Measurements from ENCODE around the gene NPHP4.

NPHP4 gene

DNA sequence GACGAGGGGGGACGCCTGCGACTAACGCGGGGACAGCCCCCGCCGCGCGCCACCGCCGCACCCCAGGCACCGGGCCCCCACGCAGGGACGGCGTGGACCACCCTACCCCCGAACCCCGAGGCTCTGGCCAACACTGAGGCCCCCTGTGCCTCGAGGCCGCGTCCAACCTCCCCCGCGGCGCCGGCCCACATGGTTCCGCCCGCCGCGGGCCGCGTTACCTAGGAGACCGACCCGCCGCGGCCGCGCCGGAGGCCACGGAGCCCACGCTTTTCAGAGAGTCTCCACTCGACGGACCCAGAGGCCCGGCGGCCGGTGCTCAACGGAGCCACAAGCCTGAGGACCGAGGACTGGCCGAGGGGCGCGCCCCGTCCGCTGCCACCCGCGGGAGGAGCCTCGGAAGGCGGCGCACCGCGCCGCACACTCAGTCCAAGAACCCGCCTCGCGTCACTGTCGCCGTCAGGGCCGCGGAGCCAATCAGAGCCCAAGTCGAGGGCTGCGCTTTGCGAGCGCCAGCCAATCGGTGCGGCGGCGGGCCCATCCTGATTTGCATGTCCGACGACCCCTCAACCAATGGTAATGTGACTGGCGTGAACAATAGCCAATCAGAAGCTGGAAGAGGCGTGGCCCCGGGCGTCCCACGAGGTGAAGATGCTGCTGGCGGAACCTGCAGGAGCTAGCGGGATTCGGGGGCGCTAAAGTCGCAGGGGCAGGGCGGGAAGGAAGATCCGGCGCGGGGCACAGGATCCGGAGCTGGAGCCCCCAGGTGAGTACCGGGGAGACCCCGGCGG, at the start of gene NPHP4:
TSS of gene NPHP4 (minus strand) at position 400 of the 788 bp plus-strand sequence. CDS start 6,136 bp downstream, outside the sequence.
- in situ Hi-C loops (cut with MboI; ENCODE audit: low sequenced_read_pairs): no loop called here

DNA sequence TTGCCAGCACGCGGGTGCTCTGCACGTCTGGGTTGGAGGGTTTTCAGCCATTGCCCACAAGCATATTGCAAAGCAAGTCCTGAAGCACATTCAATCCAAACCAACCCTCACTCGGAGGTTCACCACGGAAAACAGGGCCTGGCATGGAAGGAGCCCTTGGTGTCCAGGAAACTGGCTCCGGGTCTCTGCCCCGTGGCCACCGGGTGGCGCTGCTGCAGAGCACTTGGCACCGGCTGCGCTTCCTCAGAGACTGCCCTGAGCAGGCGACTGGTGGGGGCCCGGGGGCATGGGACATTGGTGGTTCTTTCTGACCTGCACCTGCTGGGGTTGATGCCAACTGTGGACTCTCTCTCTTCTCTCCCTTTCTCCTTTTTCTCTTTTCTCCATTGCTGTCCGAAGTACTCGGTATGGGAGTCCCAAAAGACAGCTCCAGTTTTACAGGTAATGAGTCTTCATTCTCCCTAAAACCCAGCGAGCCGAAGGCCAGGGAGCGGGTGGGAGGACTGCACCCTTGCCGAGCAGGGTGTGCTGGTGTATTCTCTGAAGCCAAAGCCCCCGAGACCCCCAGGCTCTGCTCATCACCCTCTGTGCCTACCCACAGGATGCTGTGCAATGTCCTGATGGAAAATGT, 49.3 kb upstream of the NPHP4 start:
- in situ Hi-C loops (cut with MboI; ENCODE audit: low sequenced_read_pairs): no loop called here

DNA sequence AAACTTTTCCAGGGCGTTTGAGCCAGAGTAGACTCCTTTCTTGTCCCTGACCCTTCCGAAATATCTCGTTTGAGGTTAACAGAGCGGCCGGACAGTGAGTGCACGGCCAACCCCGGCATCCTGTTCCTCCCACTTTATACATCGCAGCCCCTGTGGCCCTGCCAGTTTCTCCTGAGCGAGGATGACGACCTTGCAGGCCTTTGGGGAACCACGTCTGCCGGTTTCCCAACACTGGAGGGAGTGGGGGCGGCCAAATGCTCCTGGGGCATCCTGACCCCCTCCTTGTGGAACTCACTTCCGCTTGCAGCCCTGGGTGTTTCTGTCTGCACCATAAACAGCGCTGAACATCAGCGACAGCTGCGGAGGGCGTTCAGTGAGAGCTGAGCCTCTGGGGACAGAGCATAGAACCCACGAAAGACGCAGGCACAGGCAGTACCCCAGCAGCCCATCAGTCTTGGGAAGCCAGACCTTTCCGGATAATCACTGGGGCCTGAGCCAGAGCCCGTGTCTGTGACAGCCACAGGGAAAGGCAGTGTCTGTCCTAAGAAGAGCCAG, 48.7 kb upstream of the NPHP4 start:
- in situ Hi-C loops (cut with MboI; ENCODE audit: low sequenced_read_pairs): no loop called here

DNA sequence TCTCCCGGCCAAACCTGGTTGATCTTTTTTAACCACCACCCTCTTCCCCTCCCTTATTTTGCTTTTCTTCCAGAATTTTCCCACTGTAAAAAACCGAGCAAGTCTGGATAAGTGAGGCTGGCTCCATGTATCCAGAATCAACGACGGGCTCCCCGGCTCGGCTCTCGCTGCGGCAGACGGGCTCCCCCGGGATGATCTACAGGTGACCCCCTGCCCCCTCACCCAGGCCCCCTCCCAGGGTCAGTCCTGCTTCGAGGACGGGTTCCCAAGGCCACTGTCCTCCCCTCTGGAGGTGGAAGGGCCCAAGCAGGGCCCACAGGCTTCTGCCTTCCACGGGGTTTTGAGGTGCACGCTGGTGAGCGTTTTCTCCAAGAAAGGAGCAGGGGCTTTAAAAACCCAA, 48.2 kb upstream of the NPHP4 start:
- in situ Hi-C loops (cut with MboI; ENCODE audit: low sequenced_read_pairs): no loop called here

DNA sequence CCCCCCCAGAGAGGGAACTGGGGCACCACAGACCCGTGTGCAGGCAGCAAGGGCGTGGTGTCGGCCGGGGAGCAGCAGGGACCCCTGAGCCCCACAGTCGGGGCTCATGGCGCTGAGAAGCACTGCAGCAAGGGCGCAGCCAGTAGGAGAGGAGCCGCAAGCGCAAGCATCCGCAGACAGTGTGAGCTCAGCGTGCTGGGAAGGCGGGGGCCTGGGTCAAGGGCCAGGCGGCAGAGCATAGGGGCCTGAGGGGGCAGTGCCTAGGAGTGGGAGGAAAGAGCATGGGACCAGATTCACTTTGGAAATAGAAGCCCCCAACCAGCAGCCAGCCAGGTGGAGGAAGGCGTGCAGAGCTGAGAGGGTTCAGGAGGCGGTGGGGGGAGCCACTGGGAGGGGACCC, 46.8 kb upstream of the NPHP4 start:
- in situ Hi-C loops (cut with MboI; ENCODE audit: low sequenced_read_pairs): no loop called here

DNA sequence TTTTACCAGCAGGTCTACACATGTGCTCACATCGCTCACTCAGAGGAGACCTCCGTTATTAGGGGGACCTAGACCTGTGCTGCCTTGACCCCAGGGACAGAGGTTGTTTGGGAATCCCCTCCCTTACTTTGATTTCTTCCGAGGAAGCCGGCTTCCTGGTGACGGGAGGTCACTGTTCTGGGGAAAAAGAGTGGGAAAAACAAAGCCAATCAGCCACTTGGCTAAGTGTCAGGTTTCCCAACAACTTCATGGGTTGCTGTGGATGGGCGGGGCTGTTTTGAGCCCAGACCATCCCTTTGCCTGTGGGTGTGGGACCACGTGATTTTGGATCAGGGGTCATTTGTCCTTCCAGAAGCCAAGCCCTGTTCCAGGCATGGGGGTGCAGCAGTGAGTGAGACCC, 46.4 kb upstream of the NPHP4 start:
- in situ Hi-C loops (cut with MboI; ENCODE audit: low sequenced_read_pairs): no loop called here

DNA sequence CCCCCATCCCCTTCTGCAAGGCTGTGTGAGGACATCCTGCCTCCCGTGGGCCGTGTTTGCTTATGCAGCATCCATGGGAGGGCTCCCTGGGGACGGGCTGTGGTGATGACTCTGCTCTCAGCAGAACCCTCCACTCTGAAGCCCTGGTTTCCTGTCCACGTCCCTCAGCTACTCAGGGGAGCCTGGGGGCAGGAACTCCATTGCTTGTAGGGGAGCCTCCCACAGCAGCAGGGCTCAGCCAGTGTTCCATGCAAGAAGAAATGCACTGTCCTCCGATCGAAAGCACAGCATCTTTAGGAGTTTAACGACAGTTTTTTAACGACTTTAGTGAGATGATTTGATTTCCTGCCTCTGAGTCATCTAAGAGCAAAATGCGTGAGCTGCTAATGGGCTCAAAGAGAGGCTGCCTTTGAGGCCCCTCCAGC, 45.1 kb upstream of the NPHP4 start:
- in situ Hi-C loops (cut with MboI; ENCODE audit: low sequenced_read_pairs): no loop called here

DNA sequence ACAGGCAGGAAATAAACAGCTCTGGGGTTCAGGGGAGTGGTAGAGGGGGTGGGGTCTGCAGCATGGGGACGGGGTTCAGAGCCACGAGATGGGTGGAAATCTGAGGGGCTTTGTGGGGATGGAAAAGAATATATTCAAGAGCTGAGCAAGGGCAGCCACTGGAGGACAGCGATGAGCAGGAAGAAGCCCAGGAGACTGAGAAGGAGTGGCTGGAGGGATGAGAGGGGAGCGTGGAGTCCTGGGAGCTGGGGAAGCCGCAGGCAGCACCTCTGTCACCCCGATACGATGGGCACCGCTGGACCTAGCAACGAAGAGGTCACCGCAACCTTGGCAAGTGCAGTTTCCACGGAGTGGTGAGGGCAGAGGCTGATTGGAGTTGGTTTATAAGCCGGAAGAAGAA, 43.5 kb upstream of the NPHP4 start:
- in situ Hi-C loops (cut with MboI; ENCODE audit: low sequenced_read_pairs): no loop called here

DNA sequence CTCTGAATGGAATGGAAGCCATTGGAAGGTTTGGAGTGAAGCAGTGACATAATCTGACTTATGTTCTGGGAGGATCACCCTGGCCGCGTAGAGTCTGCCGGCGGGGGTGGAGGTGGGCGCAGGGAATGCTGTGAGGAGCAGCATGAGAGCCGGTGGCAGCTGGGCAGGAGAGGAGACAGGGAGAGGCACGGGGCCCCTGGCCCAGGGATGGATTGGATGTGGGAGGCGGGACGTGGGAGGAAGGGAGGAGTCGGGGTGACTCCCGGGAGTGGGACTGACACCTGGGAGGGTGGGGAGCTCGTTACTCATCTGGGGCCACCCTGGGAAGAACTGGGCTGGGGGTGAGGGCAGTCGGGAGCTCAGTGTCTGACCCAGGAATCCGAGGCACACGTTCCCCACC, 43.1 kb upstream of the NPHP4 start:
- in situ Hi-C loops (cut with MboI; ENCODE audit: low sequenced_read_pairs): no loop called here

DNA sequence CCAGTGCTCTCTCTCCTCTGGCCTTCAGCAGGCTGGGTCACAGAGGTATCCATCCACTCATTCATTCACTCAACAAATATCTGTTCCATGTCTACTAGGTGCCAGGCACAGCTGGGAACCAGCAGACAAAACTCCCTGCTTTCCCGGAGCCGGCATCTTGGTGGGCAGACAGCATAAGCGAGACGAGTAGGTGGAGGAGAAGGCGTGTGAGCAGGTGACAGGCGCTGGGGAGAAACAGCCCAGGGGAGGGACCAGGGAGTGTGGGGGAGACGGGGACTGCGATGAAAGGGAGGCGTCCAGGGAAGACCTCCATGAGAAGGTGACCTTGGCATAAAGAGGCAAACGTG, 42.5 kb upstream of the NPHP4 start:
- in situ Hi-C loops (cut with MboI; ENCODE audit: low sequenced_read_pairs): no loop called here

DNA sequence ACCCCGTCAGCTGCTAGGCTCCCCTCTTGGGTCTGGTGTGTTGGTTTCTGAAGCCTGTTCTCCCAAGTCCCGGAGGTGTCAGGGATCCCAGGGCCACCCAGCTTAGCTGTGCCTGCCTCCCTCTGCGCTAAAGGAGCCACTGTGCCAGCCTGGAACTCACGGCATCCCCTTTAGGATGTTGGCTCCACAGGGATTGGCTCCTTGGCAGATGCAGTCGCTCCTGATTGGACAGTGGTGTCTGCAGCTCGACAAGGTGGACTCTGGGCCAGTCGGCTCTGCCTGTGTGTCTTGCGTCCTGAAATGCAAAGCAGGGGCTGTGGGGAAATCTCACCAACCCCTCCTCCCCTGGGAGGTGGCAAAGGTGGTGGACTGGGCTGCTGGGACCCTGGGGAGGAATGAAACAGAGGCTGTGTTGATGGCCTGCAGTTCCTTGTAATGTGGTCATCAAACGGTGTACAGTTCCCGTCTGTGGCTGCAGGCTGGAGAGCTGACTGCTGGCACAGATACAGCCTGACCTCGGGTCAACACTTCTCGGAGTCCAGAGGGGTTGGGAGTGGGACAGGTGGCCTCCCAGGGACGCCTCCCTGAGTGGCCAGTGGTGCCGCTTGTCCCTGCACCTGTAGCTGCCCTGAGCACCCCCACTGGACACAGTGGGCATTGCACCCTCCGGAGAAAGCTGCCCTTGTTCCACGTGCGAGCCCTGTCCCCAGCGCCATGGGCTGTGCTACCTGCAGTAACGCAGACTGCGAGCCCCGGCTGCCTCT, 41.9 kb upstream of the NPHP4 start:
- in situ Hi-C loops (cut with MboI; ENCODE audit: low sequenced_read_pairs): no loop called here

DNA sequence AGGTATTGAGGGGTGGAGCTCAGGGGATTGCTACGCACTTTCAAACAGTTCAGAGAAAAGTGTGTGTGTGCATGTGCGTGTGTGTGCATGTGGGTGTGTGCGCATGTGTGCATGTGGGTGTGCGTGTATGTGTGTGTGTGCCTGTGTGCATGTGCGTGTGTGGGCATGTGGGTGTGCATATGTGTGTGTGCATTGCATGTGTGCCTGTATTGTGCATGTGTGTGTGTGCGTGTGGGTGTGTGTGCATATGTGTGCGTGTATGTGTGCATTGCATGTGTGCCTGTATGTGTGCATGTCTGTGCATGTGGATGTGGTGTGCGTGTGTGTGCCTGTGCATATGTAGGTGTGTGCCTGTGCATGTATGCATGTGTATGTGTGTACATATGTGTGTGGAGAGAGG, 40.9 kb upstream of the NPHP4 start:
- in situ Hi-C loops (cut with MboI; ENCODE audit: low sequenced_read_pairs): no loop called here

DNA sequence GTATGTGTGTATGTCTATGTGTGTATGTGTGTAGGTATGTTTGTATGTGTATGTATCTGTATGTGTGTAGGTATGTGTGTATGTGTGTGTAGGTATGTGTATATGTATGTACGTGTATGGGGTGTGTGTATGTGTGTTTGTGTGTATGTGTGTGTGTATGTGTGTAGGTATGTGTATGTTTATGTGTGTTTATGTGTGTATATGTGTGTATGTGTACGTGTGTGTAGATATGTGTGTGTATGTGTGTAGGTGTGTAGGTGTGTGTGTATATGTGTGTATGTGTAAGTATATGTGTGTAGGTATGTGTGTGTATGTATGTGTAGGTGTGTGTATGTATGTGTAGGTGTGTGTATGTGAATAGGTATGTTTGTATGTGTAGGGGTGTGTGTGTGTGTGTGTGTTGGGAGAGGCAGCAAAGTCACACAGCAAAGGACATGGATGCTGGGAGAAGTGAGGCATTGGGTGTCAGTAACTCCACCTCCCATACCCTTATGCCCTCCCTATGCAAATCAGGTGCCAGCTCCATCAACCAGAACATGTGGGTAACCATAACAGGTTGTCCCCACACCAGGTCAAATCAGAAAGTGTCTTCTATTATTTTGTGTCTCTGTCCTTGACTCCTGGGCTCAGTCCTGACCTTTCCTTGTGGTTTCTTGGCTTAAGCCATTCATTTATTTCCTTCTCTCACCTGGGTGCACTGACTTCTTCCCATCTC, 38.5 kb upstream of the NPHP4 start:
- in situ Hi-C loops (cut with MboI; ENCODE audit: low sequenced_read_pairs): no loop called here

DNA sequence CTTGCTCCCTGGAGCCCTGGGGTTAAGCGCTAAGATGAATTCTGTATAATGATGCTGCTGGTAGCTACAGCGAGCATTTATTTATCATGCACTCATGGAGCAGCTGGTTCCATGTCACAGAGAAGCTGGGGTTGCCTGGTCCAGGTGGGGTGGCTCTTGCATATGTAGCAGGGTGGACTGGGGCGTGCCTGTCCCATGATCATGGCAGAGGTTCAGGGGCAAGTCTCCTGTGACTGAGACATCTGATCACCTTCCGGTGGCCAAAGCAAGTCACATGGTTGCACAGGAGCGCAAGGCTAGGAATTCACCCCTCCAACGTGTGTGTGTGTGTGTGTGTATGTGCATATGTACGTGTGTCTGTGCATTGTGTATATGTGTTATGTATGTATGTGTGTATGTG, 37.9 kb upstream of the NPHP4 start:
- in situ Hi-C loops (cut with MboI; ENCODE audit: low sequenced_read_pairs): no loop called here

DNA sequence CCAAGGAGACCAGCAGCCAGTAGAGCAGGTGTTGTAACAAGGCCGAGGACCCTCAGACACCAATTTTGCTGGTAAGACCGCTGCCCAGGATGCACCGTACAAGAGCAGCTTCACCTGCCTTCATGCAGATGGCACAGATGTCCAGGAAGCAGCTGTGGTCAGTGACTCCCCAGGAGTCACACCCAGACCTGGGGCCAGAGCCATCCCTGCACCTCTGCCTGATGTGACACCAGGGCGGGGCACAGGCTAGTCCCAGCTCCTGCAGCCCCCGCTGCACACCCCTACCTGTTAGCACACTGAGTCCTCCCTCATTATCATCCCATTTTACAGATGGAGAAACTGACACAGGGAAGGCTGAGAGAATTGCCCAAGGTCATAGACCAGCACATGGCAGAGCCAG, 37.1 kb upstream of the NPHP4 start:
- in situ Hi-C loops (cut with MboI; ENCODE audit: low sequenced_read_pairs): no loop called here

DNA sequence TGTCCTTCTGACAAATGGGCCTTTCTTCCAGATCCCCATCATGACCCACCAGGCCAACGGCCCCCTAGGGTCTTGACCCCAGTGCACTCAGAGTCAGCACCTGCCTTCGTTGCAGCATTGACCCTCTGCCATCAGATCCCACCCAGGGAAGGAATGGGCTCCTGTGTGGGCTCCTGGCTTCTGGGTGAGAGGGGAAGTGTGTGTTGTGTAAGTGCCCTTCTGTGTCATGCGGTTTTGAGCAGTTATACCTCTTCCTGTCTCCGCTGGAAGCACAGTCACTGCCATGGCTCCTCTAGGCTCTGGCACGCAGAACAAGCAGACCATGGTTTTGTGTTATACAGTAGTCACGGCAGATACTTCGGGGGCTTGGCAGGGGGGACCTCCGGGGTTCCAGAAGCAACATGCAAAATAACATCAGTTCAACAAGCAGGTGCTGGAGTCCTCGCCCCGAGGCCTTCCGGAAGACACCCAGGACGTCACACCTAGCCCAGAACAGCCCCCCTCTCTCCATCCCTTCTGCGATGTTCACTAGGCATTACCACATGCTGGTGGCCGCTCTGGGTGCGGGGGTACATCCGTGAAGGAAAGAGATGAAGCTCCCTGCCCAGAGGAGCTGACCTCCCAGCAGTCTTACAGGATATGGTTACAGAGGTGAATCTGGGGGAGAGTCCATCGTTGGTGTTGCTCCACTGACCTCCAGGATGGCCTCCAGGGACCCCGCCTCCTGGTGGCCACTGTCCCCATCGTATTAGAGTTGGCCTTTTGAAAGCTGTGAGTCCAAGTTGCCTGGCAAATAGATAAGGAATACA, 36.0 kb upstream of the NPHP4 start:
- in situ Hi-C loops (cut with MboI; ENCODE audit: low sequenced_read_pairs): no loop called here

DNA sequence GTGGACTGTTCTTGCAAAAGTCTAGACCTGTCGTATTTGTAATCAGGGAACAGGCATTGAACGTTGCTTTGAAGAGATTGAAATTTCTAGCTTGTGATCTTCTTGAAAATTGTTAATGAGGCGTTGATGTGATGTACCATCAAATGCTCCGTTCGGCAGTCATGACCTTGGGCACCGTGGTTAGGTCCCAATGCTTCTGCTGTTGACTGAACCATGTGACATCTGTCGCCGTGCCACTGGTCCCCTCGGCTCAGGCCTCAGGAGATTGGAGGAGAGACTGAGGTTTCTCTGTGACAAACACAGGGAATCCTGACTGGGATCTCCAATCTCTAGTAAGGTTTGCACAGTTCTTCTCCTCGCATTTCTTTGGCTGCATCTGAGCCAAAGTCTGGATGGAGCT, 35.4 kb upstream of the NPHP4 start:
- in situ Hi-C loops (cut with MboI; ENCODE audit: low sequenced_read_pairs): no loop called here

DNA sequence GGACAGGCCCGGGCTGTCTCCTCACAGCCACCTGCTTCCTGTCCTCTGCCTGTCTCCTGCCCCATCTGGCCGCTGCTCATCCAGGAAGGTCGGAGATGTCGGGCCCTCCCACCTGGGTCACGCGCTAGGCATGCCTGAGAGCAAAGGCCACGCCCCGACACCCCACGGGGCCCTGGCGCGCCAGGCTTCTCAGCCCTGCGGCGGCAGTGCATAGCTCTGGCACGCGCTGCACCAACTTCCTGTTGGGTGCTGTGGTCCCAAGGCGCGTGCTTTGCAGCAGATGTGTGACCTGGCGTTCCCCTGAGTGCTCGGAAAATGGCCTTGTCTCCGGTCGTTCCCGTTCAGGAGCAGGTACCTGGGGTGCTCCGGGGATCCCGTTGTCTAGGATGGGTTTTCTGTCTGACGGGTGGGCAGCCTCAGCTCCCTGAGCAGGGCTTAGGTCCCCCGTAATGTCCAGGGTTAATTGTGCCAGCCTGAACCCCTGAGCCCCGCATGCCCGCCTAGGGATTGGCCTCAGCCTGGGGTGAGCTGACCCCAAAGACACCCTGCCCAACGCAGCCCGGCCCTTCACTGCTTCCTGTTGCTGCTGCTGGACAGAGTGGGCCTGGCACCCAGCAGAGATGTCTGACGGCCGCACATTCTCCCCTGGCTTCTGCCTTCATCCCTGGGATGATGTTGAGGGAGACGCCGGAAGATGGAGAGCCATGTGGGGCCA, 34.0 kb upstream of the NPHP4 start:
- in situ Hi-C loops (cut with MboI; ENCODE audit: low sequenced_read_pairs): no loop called here

DNA sequence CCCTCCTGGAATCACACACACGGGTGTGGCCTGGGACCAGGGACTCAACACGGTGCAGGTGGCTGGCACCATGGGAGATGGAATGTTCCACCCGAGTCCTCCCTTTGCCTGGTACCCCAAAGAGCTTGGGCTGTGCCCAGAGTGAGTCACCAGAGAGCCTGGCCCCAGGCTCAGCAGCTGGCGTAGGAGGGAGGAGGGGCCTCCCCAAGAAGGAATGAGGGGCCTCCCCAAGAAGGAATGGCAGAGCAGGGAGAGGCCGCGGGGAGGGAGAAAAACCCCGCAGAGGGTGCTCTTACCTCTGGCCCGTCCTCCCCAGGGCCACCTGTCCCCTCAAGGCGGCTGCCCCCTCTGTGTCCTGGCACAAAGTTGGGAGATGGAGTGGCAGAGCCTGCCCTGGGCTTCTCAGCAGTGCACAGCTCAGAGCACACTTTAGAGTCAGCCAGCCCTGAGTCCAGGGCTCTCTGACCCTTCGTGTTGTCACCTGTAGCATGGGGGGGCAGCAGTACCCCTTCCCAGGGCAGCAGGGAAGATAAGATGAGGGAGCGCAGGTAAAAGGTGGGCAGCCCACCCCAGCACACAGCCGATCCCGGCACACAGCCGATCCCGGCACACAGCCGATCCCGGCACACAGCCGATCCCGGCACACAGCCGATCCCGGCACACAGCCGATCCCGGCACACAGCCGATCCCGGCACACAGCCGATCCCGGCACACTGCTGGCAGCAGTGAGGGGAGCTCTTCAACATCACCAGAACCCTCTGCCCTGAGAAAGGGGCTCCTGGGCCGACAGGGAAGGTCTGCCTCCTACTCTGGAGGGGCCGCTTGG, 33.3 kb upstream of the NPHP4 start:
- in situ Hi-C loops (cut with MboI; ENCODE audit: low sequenced_read_pairs): no loop called here

Data from HL-60/S4 (cell line).